SJSA1 (cell line): ENCODE measurements around the gene MYOZ2. TPM values are rescaled to one million over a fixed set of nuclear protein-coding genes. Genes with fewer than 3 reads are reported as not detected.

Experiments used
- DNase-seq, 2 experiments: peaks; one replicate each; pipeline ENCODE4 v3.0.0-alpha.2; 2015 to 2020; ENCODE audit warnings: low spot score in 2 of 2, low read depth in 1 of 2
- H3K27ac ChIP-seq: fragments of 250-450 bp; sonication (Bioruptor Pico); 2 replicates; pipeline ENCODE4 v1.5.1; 2020; ENCODE audit warnings: mild to moderate bottlenecking, moderate library complexity
- H3K27me3 ChIP-seq: fragments of 250-450 bp; sonication (Bioruptor Pico); replicated peaks from 2 replicates; pipeline ENCODE4 v1.5.1; 2020; ENCODE audit warnings: mild to moderate bottlenecking, moderate library complexity
- H3K36me3 ChIP-seq: fragments of 250-450 bp; sonication (Bioruptor Pico); 2 replicates; pipeline ENCODE4 v1.5.1; 2020; ENCODE audit warnings: mild to moderate bottlenecking
- H3K4me1 ChIP-seq: fragments of 250-450 bp; sonication (Bioruptor Pico); replicated peaks from 2 replicates; pipeline ENCODE4 v1.6.1; 2021; ENCODE audit warnings: mild to moderate bottlenecking
- H3K4me3 ChIP-seq: fragments of 250-450 bp; sonication (Bioruptor Pico); 2 replicates; pipeline ENCODE4 v1.5.1; 2020; ENCODE audit warnings: mild to moderate bottlenecking
- H3K9me3 ChIP-seq: fragments of 250-450 bp; sonication (Bioruptor Pico); replicated peaks from 2 replicates; pipeline ENCODE4 v1.5.1; 2020; ENCODE audit warnings: mild to moderate bottlenecking
- total RNA-seq: library from RNA; depleted of rRNA; stranded (reverse); fragments of >200 nt; shearing (Covaris generic); gene quantifications from 2 replicates; pipeline ENCODE4 v1.2.3, GENCODE V29; 2014; rRNA removed

MYOZ2 gene
- total RNA-seq, 1 experiment from 2014 or later: not detected

DNA sequence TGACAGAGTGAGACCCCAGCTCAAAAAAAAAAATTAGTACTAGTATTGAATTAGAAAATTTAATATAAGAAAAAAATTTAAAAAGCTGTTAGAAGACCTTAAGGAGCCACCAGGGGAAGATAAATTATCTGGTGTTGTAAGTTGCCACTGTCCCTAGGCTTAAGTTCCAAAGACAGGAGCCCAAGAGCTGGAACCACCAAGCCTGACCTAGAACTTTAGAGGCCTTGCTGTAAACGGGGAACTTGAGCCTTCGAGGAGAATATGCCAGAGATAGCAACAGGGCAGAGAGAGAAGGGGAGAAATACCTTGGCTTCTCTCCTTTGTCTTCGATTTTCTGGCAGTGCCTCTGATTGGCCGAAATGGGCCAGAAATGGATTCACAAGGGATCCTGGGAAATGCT is 85.8 kb downstream of the MYOZ2 start:
- Histone ChIP-seq H3K4me3 (no peak overlapping the region), H3K36me3 (peaks cover 22% of the 10 kb centered on the region), H3K4me1 (peaks cover 4% of the 10 kb centered on the region; the same call in 1 of the 2 replicates), H3K27me3 (no peaks in the 10 kb centered on the region), H3K27ac (no peak overlapping the region), H3K9me3 (no peaks in the 10 kb centered on the region)
- DNase-seq: no peak

DNA sequence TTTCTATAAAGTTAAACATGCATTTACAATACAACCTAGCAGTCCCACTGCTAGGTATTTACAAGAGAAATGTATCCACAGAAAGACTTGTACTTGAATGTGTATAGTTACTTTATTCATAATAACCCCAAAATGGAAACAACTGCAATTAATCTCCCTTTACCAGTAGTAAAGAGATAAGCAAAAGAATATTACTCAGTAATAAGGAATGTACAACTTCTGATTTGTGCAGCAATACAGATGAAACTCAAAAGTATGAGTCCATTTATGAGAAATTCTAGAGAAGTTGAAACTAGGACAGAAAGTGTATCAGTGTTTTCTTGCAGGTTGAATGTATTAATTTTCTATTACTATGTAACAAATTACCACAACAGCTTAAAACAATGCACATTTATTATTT is 92.1 kb downstream of the MYOZ2 start:
- H3K36me3 ChIP-seq: no peaks in the 10 kb centered on the region
- H3K4me1 ChIP-seq: peaks cover 6% of the 10 kb centered on the region; the same call in 1 of the 2 replicates
- no peak for DNase-seq
- H3K27ac ChIP-seq: no peak overlapping the region
- no peaks in the 10 kb centered on the region for H3K9me3 ChIP-seq
- no peak overlapping the region for H3K4me3 ChIP-seq
- no peaks in the 10 kb centered on the region for H3K27me3 ChIP-seq

DNA sequence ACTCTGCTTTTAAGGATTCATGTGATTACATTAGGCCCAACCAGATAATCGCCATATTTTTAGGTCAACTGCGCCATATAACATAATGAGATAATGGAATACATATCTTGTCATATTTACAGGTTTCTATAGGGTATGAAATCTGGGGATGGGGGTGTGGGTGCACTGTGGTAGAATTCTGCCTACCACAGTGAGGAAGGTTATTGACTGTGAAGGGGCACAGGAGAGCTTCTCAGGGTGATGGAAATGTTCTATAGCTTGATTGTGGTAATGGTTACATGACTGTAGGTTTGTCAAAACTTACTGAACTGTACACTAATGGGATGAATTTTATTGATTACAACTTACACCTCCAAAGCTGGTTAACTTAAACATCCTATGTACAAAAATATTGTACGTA is 92.8 kb downstream of the MYOZ2 start:
- Histone ChIP-seq H3K36me3 (no peaks in the 10 kb centered on the region), H3K4me3 (no peak overlapping the region), H3K27me3 (no peaks in the 10 kb centered on the region), H3K4me1 (peaks cover 6% of the 10 kb centered on the region), H3K27ac (no peak overlapping the region), H3K9me3 (no peaks in the 10 kb centered on the region)
- DNase-seq: no peak

DNA sequence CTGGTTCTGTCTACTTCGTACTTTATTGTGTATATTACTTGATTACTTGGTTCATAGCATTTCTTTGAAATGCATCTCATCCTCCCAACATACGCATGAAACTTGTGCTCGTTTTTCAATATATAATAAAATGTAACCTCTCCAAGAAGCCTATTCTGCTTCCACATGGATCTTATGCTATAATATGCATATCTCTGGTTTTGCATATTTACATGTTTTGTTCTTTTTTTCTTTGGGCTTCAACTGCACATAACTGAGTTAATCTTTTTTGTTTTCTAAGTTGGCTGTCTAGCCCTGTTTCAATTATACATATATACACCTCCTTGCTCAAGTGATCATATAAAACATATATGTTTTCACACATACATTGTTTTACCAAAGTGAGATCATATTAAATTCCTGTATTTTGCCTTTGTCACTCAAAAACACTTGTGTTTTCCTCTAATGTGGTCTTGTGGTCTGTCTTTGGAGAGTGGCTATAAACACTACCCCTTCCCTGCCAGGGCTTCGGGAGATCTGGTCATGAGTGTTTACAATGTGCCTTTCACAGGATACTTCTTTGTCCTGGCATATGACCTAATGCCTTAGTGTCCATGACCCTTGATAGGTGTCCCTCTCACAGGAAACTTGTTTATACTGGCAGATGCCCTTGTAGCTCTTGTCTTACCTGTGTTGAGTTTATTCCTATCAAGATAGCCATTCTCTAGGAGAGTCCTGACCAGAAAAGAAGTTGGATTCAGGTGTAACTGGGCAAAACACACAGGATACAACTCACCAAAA is 94.5 kb downstream of the MYOZ2 start:
- Histone ChIP-seq H3K27ac (no peak overlapping the region), H3K4me3 (no peak overlapping the region), H3K4me1 (peaks cover 13% of the 10 kb centered on the region), H3K9me3 (no peaks in the 10 kb centered on the region), H3K27me3 (no peaks in the 10 kb centered on the region), H3K36me3 (peaks cover 5% of the 10 kb centered on the region; the same call in 1 of the 2 replicates)
- no peak for DNase-seq

DNA sequence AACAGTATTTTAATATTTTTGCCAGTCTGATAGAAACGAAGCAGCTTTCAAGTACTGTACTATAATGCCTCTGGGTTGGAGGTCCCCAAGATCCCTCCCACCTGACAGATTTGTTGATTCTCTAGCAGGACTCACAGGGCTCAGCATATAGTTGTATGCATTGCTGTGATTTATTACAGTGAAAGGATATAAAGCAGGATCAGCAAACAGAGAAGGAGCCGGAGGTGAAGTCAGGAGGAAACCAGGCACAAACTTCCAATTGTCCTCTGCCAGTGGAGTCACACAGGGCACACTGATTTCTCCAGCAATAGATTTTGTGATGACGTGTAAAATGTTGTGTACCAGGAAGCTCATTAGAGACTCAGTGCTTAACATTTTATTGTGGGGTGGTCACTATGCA is 95.9 kb downstream of the MYOZ2 start:
- H3K27me3 ChIP-seq: no peaks in the 10 kb centered on the region
- peaks cover 13% of the 10 kb centered on the region for H3K4me1 ChIP-seq
- H3K9me3 ChIP-seq: no peaks in the 10 kb centered on the region
- peaks cover 16% of the 10 kb centered on the region for H3K36me3 ChIP-seq
- no peak for DNase-seq
- no peak overlapping the region for H3K4me3 ChIP-seq
- no peak overlapping the region for H3K27ac ChIP-seq

DNA sequence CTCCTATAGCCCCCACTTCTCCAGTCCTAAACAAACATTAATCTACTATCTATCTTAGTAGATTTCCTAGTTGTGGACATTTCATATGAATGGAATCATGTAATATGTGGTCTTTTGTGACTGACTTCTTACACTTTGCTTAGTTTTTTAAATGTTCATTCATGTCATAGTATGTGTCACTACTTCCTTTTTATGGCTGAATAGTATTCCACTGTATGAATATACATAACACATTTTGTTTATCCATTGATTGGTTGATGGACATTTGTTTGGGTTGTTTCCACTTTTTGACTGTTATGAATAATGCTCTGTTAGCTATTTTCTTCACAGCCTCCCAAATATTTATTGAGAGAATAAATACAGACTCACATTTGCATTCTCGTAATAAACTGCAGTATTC is 96.7 kb downstream of the MYOZ2 start:
- no peak for DNase-seq
- no peaks in the 10 kb centered on the region for H3K27me3 ChIP-seq
- H3K9me3 ChIP-seq: no peaks in the 10 kb centered on the region
- H3K27ac ChIP-seq: no peak overlapping the region
- no peak overlapping the region for H3K4me3 ChIP-seq
- H3K4me1 ChIP-seq: peaks cover 11% of the 10 kb centered on the region
- H3K36me3 ChIP-seq: peaks cover 20% of the 10 kb centered on the region

DNA sequence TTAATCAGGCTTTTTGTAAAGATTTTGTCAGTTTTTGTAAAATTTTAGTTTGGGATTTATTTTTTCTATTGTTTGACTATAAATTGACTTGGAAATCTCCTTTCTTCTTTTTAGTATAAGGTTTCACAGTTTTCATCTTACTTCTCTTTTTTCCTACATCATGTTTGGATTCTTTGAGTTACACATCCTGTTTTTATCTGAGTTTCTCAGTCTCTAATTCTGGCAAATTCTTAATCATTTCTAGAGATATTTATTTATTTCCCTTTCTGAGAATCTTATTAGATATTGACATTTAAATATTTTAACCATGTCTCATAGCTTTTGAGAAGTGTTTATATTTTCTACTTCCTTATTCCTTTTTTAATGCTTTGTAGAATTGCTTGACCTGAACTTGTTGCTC is 97.6 kb downstream of the MYOZ2 start:
- Histone ChIP-seq H3K4me1 (peaks cover 7% of the 10 kb centered on the region), H3K36me3 (peaks cover 20% of the 10 kb centered on the region), H3K9me3 (no peaks in the 10 kb centered on the region), H3K4me3 (no peak overlapping the region), H3K27ac (no peak overlapping the region), H3K27me3 (no peaks in the 10 kb centered on the region)
- DNase-seq: no peak

DNA sequence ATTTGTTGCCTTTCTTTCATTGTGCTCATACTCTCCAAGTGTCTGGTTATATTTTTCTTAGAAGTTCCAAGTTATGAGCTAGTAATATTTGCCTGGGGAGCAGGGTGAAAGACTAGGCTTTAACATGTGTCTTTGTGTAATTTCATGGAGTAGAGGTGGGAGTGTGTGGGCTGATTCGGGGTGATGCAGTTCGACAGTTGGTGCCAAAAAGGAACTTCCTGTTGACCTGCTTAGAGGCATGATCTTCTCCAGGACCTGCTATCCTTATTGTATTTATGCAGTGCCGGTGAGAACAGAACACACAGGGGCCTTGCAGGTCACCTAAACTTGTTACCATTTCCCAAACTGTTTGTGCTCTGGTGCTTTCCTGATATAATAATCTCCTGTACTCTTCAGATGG is 98.1 kb downstream of the MYOZ2 start:
- H3K36me3 ChIP-seq: peaks cover 20% of the 10 kb centered on the region
- no peak overlapping the region for H3K4me3 ChIP-seq
- H3K4me1 ChIP-seq: peaks cover 7% of the 10 kb centered on the region
- no peak for DNase-seq
- H3K9me3 ChIP-seq: no peaks in the 10 kb centered on the region
- H3K27me3 ChIP-seq: no peaks in the 10 kb centered on the region
- H3K27ac ChIP-seq: peak overlapping the region; percentile 6; the same call in 1 of the 2 replicates

DNA sequence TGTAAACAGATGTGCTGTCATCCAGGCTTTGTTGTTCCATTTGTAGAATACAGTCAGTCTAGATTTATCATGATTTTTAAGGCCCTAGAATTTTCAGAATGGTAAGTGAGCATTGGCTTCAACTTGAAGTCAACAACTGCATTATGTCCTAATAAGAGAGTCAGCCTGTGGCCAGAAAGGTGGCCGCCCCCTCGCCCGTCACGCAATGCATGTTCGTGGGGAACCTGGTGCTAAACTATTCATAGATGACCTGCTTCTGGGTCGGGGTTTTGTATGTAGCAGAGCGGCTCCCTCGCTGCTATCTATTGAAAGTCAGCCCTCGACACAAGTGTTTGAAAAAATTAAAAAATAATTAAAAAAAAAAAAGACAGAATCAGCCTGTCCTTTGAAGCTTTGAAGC is 101.6 kb downstream of the MYOZ2 start:
- Histone ChIP-seq H3K4me3 (no peak overlapping the region), H3K27ac (no peak overlapping the region), H3K27me3 (no peaks in the 10 kb centered on the region), H3K9me3 (no peaks in the 10 kb centered on the region), H3K36me3 (peaks cover 27% of the 10 kb centered on the region), H3K4me1 (peaks cover 10% of the 10 kb centered on the region)
- DNase-seq: no peak

Other genes starting within 250 kb of the MYOZ2 start
- gene SYNPO2, start 247.0 kb upstream of the MYOZ2 start, total RNA-seq: 2.8 and 4.7 TPM in 2 replicates
- gene USP53, start 76.9 kb downstream of the MYOZ2 start, total RNA-seq: 13.8 and 14.7 TPM in 2 replicates
- not detected in 2 replicates for gene FABP2, start 186.3 kb downstream of the MYOZ2 start, total RNA-seq